HG03108 (cell line): ENCODE data around the gene ASTN1.

Experiments
- ATAC-seq: cut with Tn5 transposase; IDR thresholded peaks from one replicate; pipeline ENCODE4 v1.9.1; 2021; ENCODE audit warnings: moderate library complexity; ENCODE audit not compliant: unreplicated experiment

ASTN1 gene

GRCh38 chr1:177044390-177044789 is 120.1 kb downstream of the ASTN1 start:
- ATAC-seq: no peak

GRCh38 chr1:177043597-177043996 is 120.9 kb downstream of the ASTN1 start:
- no peak for ATAC-seq

GRCh38 chr1:177035586-177035985 is 128.9 kb downstream of the ASTN1 start:
- no peak for ATAC-seq

GRCh38 chr1:177033628-177034027 is 130.9 kb downstream of the ASTN1 start:
- no peak for ATAC-seq

GRCh38 chr1:177032434-177032833 is 132.1 kb downstream of the ASTN1 start:
- ATAC-seq: no peak

- ATAC-seq: no peak
Observed at GRCh38 chr1:177024623-177025022, 139.9 kb downstream of the ASTN1 start.

GRCh38 chr1:177023726-177024125 is 140.8 kb downstream of the ASTN1 start:
- no peak for ATAC-seq

GRCh38 chr1:177023249-177023648 is 141.3 kb downstream of the ASTN1 start:
- ATAC-seq: no peak

- ATAC-seq: no peak
Observed at GRCh38 chr1:177021687-177022086, 142.8 kb downstream of the ASTN1 start.

GRCh38 chr1:177020851-177021589 is 143.5 kb downstream of the ASTN1 start:
- no peak for ATAC-seq

- no peak for ATAC-seq
Observed at GRCh38 chr1:177017287-177017852, 147.1 kb downstream of the ASTN1 start.

GRCh38 chr1:177014325-177014724 is 150.2 kb downstream of the ASTN1 start:
- no peak for ATAC-seq

GRCh38 chr1:177012342-177012925 is 152.1 kb downstream of the ASTN1 start:
- ATAC-seq: no peak

GRCh38 chr1:177011508-177011907 is 153.0 kb downstream of the ASTN1 start:
- no peak for ATAC-seq

- no peak for ATAC-seq
Observed at GRCh38 chr1:177010211-177010825, 154.2 kb downstream of the ASTN1 start.

GRCh38 chr1:177008653-177009052 is 155.9 kb downstream of the ASTN1 start:
- no peak for ATAC-seq

- no peak for ATAC-seq
Observed at GRCh38 chr1:177007437-177008161, 156.9 kb downstream of the ASTN1 start.

- ATAC-seq: no peak
Observed at GRCh38 chr1:177002891-177003290, 161.6 kb downstream of the ASTN1 start.

GRCh38 chr1:177001556-177001955 is 163.0 kb downstream of the ASTN1 start:
- no peak for ATAC-seq

GRCh38 chr1:176998183-176998795 is 166.2 kb downstream of the ASTN1 start:
- no peak for ATAC-seq
